SK-N-SH (cell line): ENCODE data around the gene FTL. TPM values are rescaled to one million over a fixed set of nuclear protein-coding genes. Genes with fewer than 3 reads are reported as not detected.

Experiments
- CTCF ChIA-PET: fragments of 300-600, 350-600 bp; formaldehyde crosslinking; extraction: SDS; loops from one replicate; lab custom pipeline; 2021; lab: Yijun Ruan, JAX
- POLR2A ChIA-PET: fragments of 350-600 bp; sonication (Branson Sonifier 250); formaldehyde crosslinking; extraction: SDS; loops from one replicate; lab custom pipeline; 2020; ENCODE audit warnings: antibody characterized with exemption, inconsistent platforms; lab: Yijun Ruan, JAX
- DNase-seq: peaks from one replicate; pipeline ENCODE4 v3.0.0; 2012
- H2AFZ ChIP-seq: fragments of 200-600 bp; sonication (generic); 2 replicates; pipeline ENCODE4 v1.8.1; 2016; ENCODE audit warnings: antibody characterized with exemption, mild to moderate bottlenecking, low read depth
- H3F3A ChIP-seq: fragments of 200-600 bp; sonication (generic); replicated peaks from 2 replicates; pipeline ENCODE3; 2016; ENCODE audit warnings: antibody characterized with exemption, mild to moderate bottlenecking; ENCODE audit not compliant: insufficient read depth
- H3K27ac ChIP-seq, 2 experiments: fragments of 200-500 bp in 1 of 2; fragments of 200-600 bp in 1 of 2; sonication (Bioruptor generic) in 1 of 2; sonication (generic), shearing (Covaris generic) in 1 of 2; 2 replicates each; pipeline versions ENCODE4 v1.5.1 to v1.6.1; 2014 to 2016; ENCODE audit warnings: low read depth in 2 of 2, inconsistent platforms in 1 of 2, low read length in 1 of 2, mild to moderate bottlenecking in 1 of 2, mixed read lengths in 1 of 2
- H3K27me3 ChIP-seq: fragments of 200-600 bp; sonication (generic), shearing (Covaris generic); 2 replicates; pipeline ENCODE4 v1.6.1; 2016; ENCODE audit warnings: mixed run types; ENCODE audit not compliant: insufficient read depth
- H3K36me3 ChIP-seq, 2 experiments: fragments of 200-500 bp in 1 of 2; fragments of 200-600 bp in 1 of 2; sonication (Bioruptor generic) in 1 of 2; sonication (generic) in 1 of 2; replicated peaks in 1 of 2; 2 replicates each; pipeline versions ENCODE3 to v1.5.1; 2014 to 2016; ENCODE audit warnings: low read length in 1 of 2, mild to moderate bottlenecking in 1 of 2; ENCODE audit not compliant: insufficient read depth in 2 of 2, control insufficient read depth in 1 of 2
- H3K4me1 ChIP-seq, 2 experiments: fragments of 200-500 bp in 1 of 2; fragments of 200-600 bp in 1 of 2; sonication (Bioruptor generic) in 1 of 2; sonication (generic), shearing (Covaris generic) in 1 of 2; 2 replicates each; pipeline versions ENCODE4 v1.5.1 to v1.6.1; 2014 to 2016; ENCODE audit warnings: low read depth in 1 of 2, low read length in 1 of 2, mixed run types in 1 of 2; ENCODE audit not compliant: insufficient read depth in 2 of 2, control insufficient read depth in 1 of 2
- H3K4me2 ChIP-seq: fragments of 200-600 bp; sonication (generic), shearing (Covaris generic); 2 replicates; pipeline ENCODE4 v1.6.1; 2017; ENCODE audit warnings: mixed run types
- H3K4me3 ChIP-seq, 2 experiments: fragments of 200-500 bp in 1 of 2; fragments of 200-600 bp in 1 of 2; sonication (Bioruptor generic) in 1 of 2; sonication (generic), shearing (Covaris generic) in 1 of 2; 2 replicates each; pipeline versions ENCODE4 v1.5.1 to v1.8.1; 2014 to 2016; ENCODE audit warnings: low read depth in 2 of 2, inconsistent platforms in 1 of 2, low read length in 1 of 2, mild to moderate bottlenecking in 1 of 2, mixed read lengths in 1 of 2, moderate library complexity in 1 of 2
- H3K79me2 ChIP-seq: fragments of 200-600 bp; sonication (generic); 2 replicates; pipeline ENCODE4 v1.8.1; 2017; ENCODE audit warnings: mild to moderate bottlenecking; ENCODE audit not compliant: insufficient read depth
- H3K9ac ChIP-seq: fragments of 200-600 bp; sonication (generic); 2 replicates; pipeline ENCODE4 v1.6.1; 2017; ENCODE audit warnings: mixed run types
- H3K9me2 ChIP-seq: fragments of 200-600 bp; sonication (generic); 2 replicates; pipeline ENCODE4 v1.6.1; 2017; ENCODE audit warnings: mixed run types
- H3K9me3 ChIP-seq: fragments of 200-600 bp; sonication (generic); 2 replicates; pipeline ENCODE4 v1.6.1; 2017; ENCODE audit warnings: mixed run types, mild to moderate bottlenecking, moderate library complexity
- H4K20me1 ChIP-seq: fragments of 200-600 bp; sonication (generic); 2 replicates; pipeline ENCODE4 v1.6.1; 2017; ENCODE audit warnings: mild to moderate bottlenecking, mixed run types; ENCODE audit not compliant: insufficient read depth
- CHD2 ChIP-seq: fragments of 150-350 bp; IDR thresholded peaks from 2 replicates; pipeline ENCODE4 v1.6.1; 2018; ENCODE audit warnings: low read length; ENCODE audit not compliant: partially characterized antibody
- CTCF ChIP-seq: fragments of 200-600 bp; sonication (generic); IDR thresholded peaks from 2 replicates; pipeline ENCODE4 v1.6.1; 2017; ENCODE audit warnings: antibody characterized with exemption, mild to moderate bottlenecking, moderate library complexity
- ELF1 ChIP-seq: IDR thresholded peaks from 2 replicates; pipeline ENCODE4 v1.4.0; 2012
- FOXM1 ChIP-seq: IDR thresholded peaks from 2 replicates; pipeline ENCODE4 v1.4.0; 2012; ENCODE audit warnings: low read depth, mild to moderate bottlenecking
- GABPA ChIP-seq: IDR thresholded peaks from 2 replicates; pipeline ENCODE4 v1.4.0; 2012; ENCODE audit warnings: low read depth, mild to moderate bottlenecking
- MAX ChIP-seq: IDR thresholded peaks from 2 replicates; pipeline ENCODE4 v1.4.0; 2012; ENCODE audit warnings: low read depth
- PBX3 ChIP-seq: IDR thresholded peaks from 2 replicates; pipeline ENCODE4; 2012
- RCOR1 ChIP-seq: fragments of 150-350 bp; IDR thresholded peaks from 2 replicates; pipeline ENCODE4 v1.6.1; 2017; ENCODE audit warnings: antibody characterized with exemption, low read length
- REST ChIP-seq: IDR thresholded peaks from 2 replicates; pipeline ENCODE4 v1.6.1; 2012; ENCODE audit warnings: mild to moderate bottlenecking, low read depth, low read length, moderate library complexity
- RFX5 ChIP-seq: IDR thresholded peaks from 2 replicates; pipeline ENCODE4 v1.6.1; 2012; ENCODE audit warnings: mild to moderate bottlenecking, improper control_type of control experiment, low read length
- SMC3 ChIP-seq: IDR thresholded peaks from 2 replicates; pipeline ENCODE4 v1.6.1; 2012; ENCODE audit warnings: low read depth, low read length, improper control_type of control experiment
- TCF12 ChIP-seq: IDR thresholded peaks from 2 replicates; pipeline ENCODE4 v1.4.0; 2012
- WGBS: methylation state at CpG from one replicate; pipeline ENCODE4 v1.1.6; 2017; ENCODE audit warnings: low lambda C conversion rate; 5-methylcytosine and 5-hydroxymethylcytosine counted together
- polyA plus RNA-seq, 3 experiments: library from polyadenylated mRNA; depleted of rRNA; stranded (reverse); fragments of >200 nt; gene quantifications; 2 replicates each; pipeline ENCODE4 v1.2.3, GENCODE V29; 2012

Gene FTL
- polyA plus RNA-seq, 1 of the 3 experiments (the other 2 are of a cell fraction): 875 TPM

GRCh38 chr19:49010453-49010852 lies 45.3 kb downstream of the FTL start:
- H3K27ac ChIP-seq: no peak overlapping the region
- H3K4me3 ChIP-seq: no peak overlapping the region
- H3K79me2 ChIP-seq: no peaks in the 10 kb centered on the region
- no peak overlapping the region for H2AFZ ChIP-seq
- WGBS: 88% methylated on average over 18 of the region's 18 CpGs
- CTCF ChIA-PET: interaction anchor here (0.6 to 8.6 kb wide), 5 partner anchors 9 to 224 kb away, joined by 3 to 68 read pairs (median 3); no protein-coding TSS in a partner anchor
- no peak overlapping the region for H3K4me2 ChIP-seq
- H3K27me3 ChIP-seq: no peaks in the 10 kb centered on the region
- no peak for TF ChIP-seq RFX5
- no peak for TF ChIP-seq TCF12
- TF ChIP-seq FOXM1: no peak
- TF ChIP-seq CTCF: no peak
- no peak for TF ChIP-seq MAX
- no peak for TF ChIP-seq SMC3
- TF ChIP-seq CHD2: no peak
- TF ChIP-seq REST: no peak
- no peak for TF ChIP-seq GABPA
- TF ChIP-seq RCOR1: no peak
- TF ChIP-seq PBX3: no peak
- TF ChIP-seq ELF1: no peak
- POLR2A ChIA-PET: interaction anchor here (0.6 to 2.4 kb wide), 2 partner anchors 9 kb away, joined by 3 to 7 read pairs; no protein-coding TSS in a partner anchor
- no peak overlapping the region for H3K9ac ChIP-seq
- H3K36me3 ChIP-seq: peaks cover 7 to 59% of the 10 kb centered on the region in 2 experiments
- no peak for DNase-seq
- no peaks in the 10 kb centered on the region for H3K9me2 ChIP-seq
- H3K4me1 ChIP-seq: no peaks in the 10 kb centered on the region
- peaks cover 7% of the 10 kb centered on the region for H3F3A ChIP-seq
- H3K9me3 ChIP-seq: no peaks in the 10 kb centered on the region
- no peaks in the 10 kb centered on the region for H4K20me1 ChIP-seq
